BJ (cell line): ENCODE measurements around the gene GALNT2. TPM values are rescaled to one million over a fixed set of nuclear protein-coding genes. Genes with fewer than 3 reads are reported as not detected.
A peak's percentile ranks its signal among the peaks of the same experiment; 100 is the strongest.

ENCODE experiments used
- CTCF ChIA-PET: fragments of 350-600 bp; formaldehyde crosslinking; extraction: SDS; loops from one replicate; lab custom pipeline; 2021; ENCODE audit warnings: antibody characterized with exemption, inconsistent platforms; lab: Yijun Ruan, JAX
- POLR2A ChIA-PET: fragments of 300-600 bp; sonication (Branson Sonifier 250); formaldehyde crosslinking; extraction: SDS; loops from one replicate; lab custom pipeline; 2021; ENCODE audit warnings: antibody characterized with exemption; lab: Charles Lee
- DNase-seq: peaks from one replicate; pipeline ENCODE4 v3.0.0-alpha.2; 2011; ENCODE audit warnings: low read depth
- H3K27me3 ChIP-seq: 2 replicates; pipeline ENCODE4 v1.6.0; 2011; ENCODE audit warnings: low read length; ENCODE audit not compliant: control insufficient read depth, insufficient read depth
- H3K36me3 ChIP-seq: 2 replicates; pipeline ENCODE4 v1.5.1; 2011; ENCODE audit warnings: low read length; ENCODE audit not compliant: control insufficient read depth, insufficient read depth
- H3K4me3 ChIP-seq: 2 replicates; pipeline ENCODE4 v1.5.1; 2011; ENCODE audit warnings: low read depth, mild to moderate bottlenecking, control low read depth, low read length
- CTCF ChIP-seq: IDR thresholded peaks from 2 replicates; pipeline ENCODE4 v1.5.1; 2011; ENCODE audit warnings: low read depth, mild to moderate bottlenecking, control low read depth, inconsistent platforms, low read length, moderate library complexity; ENCODE audit not compliant: insufficient read depth
- polyA minus RNA-seq: library from RNA; depleted of rRNA, polyadenylated mRNA; stranded (reverse); fragments of >200 nt; gene quantifications from 2 replicates; pipeline ENCODE4 v1.2.3, GENCODE V29; 2011; rRNA and poly(A)+ RNA removed
- polyA plus RNA-seq: library from polyadenylated mRNA; depleted of rRNA; stranded (reverse); fragments of >200 nt; gene quantifications from 2 replicates; pipeline ENCODE4 v1.2.3, GENCODE V29; 2011; rRNA removed

Gene GALNT2
- polyA plus RNA-seq (70.6 and 90.9 TPM in 2 replicates), polyA minus RNA-seq (54.5 and 58.4 TPM in 2 replicates)

GRCh38 chr1:230066466-230067404 is at the start of gene GALNT2:
GALNT2 (plus strand) TSS chr1:230067238; CDS start chr1:230067281, 43 bp downstream.
- Histone ChIP-seq H3K4me3 (peak within 1 kb of the TSS; percentile 89), H3K27me3 (no peaks in the 10 kb centered on the region), H3K36me3 (no peaks in the 10 kb centered on the region)
- CTCF ChIA-PET, result interaction anchor here (0.6 to 1.0 kb wide), 3 partner anchors 119 to 201 kb away, joined by 3 to 4 read pairs (median 3); no protein-coding TSS in a partner anchor
- no peak for TF ChIP-seq CTCF
- POLR2A ChIA-PET, result no interaction called here
- DNase-seq, result peak; percentile 31

GRCh38 chr1:230020451-230020850 is 46.6 kb upstream of the GALNT2 start:
- ChIA-PET POLR2A (no interaction called here), CTCF (no interaction called here)
- TF ChIP-seq CTCF, result no peak
- H3K36me3 ChIP-seq, result no peaks in the 10 kb centered on the region
- no peak for DNase-seq
- H3K27me3 ChIP-seq, result peaks cover 1% of the 10 kb centered on the region
- no peak overlapping the region for H3K4me3 ChIP-seq

GRCh38 chr1:230022666-230023380 is 44.2 kb upstream of the GALNT2 start:
- Histone ChIP-seq H3K4me3 (no peak overlapping the region), H3K36me3 (no peaks in the 10 kb centered on the region), H3K27me3 (no peaks in the 10 kb centered on the region; the same call in 1 of the 2 replicates)
- no peak for TF ChIP-seq CTCF
- POLR2A ChIA-PET, result no interaction called here
- DNase-seq, result no peak
- CTCF ChIA-PET, result no interaction called here

GRCh38 chr1:230025686-230026085 is 41.4 kb upstream of the GALNT2 start:
- ChIA-PET POLR2A (no interaction called here), CTCF (no interaction called here)
- TF ChIP-seq CTCF, result no peak
- Histone ChIP-seq H3K27me3 (no peaks in the 10 kb centered on the region; the same call in 1 of the 2 replicates), H3K36me3 (no peaks in the 10 kb centered on the region), H3K4me3 (no peak overlapping the region)
- no peak for DNase-seq

GRCh38 chr1:230026139-230026538 is 40.9 kb upstream of the GALNT2 start:
- no peak for TF ChIP-seq CTCF
- Histone ChIP-seq H3K27me3 (no peaks in the 10 kb centered on the region; the same call in 1 of the 2 replicates), H3K36me3 (no peaks in the 10 kb centered on the region), H3K4me3 (no peak overlapping the region)
- ChIA-PET CTCF (no interaction called here), POLR2A (no interaction called here)
- DNase-seq, result no peak
